ENCODE results near the gene CDH13. TPM values are rescaled to one million over a fixed set of nuclear protein-coding genes. Genes with fewer than 3 reads are reported as not detected.

CDH13 gene
- total and polyA plus RNA-seq, 9 of the 15 experiments (the other 6 are each of a cell fraction or from before 2014, with no cell fraction given) = 0.03 TPM; not detected in 8

DNA sequence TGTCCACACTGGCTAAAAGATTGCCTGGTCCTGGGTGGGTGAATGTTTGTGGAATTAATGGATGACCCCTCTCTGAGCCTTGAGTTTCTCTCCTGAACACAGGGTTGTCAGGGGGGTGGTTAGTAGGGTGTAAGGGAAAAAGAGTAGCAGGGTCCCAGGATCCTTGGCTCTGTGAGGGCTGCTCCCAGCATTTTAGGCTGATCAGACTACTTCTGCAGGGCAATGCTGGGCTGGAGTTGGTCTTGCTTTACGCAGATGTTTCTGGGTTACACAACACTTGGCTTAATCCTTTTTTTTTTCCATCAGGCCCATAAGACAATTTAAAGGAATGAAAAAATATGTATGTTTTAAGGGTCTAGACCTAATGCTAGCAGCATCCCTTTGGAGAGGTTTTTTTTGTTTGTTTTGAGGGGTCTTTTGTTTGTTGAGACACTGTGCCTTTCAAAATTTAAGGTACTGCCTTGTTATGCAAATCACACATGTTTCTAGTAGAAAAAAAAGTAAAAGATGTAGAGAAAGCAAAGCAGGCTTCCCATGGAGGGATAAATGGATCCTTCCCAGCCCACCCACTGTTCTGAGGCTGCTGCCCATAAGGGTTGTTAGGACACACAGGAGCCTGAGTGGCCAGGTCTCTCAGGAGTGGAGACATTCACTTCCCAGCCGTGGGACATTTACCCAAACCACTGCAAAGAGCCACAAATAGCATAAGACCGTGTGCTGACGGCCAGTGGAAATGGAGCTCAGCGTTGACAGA, 955.4 kb downstream of the CDH13 start:
- no peak overlapping the region for H3K4me2 ChIP-seq (ENCODE audit: insufficient read depth, low read length)
- FAIRE-seq = no peak

More for the DNA sequence above, 955.4 kb downstream of the CDH13 start:
- Histone ChIP-seq H3K4me3 (no peak overlapping the region), H3K27me3 (ENCODE audit: control insufficient read depth in 2 of 2, insufficient read depth in 2 of 2, low read length in 2 of 2) (peaks cover 5 to 8% of the 10 kb centered on the region in 2 experiments; a peak in 3 of 5 replicates), H3K27ac (ENCODE audit: extremely low read depth, low read depth, low read length) (no peak overlapping the region), H4K20me1 (replicated peaks; ENCODE audit: control insufficient read depth, insufficient read depth, low read length) (no peaks in the 10 kb centered on the region), H3K9me3 (replicated peaks; ENCODE audit: control insufficient read depth, insufficient read depth, low read depth, low read length) (no peaks in the 10 kb centered on the region), H3K4me1 (replicated peaks in 1 of 2; ENCODE audit: control insufficient read depth in 2 of 2, insufficient read depth in 2 of 2, low read length in 2 of 2) (no peaks in the 10 kb centered on the region), H3K79me2 (ENCODE audit: control insufficient read depth, insufficient read depth, low read length) (no peaks in the 10 kb centered on the region), H3K9me1 (ENCODE audit: control insufficient read depth, insufficient read depth, low read length) (no peaks in the 10 kb centered on the region), H3K9ac (ENCODE audit: insufficient read depth in 1 of 2, low read depth in 2 of 2, low read length in 2 of 2) (no peak overlapping the region), H2AFZ (ENCODE audit: low read depth, low read length) (no peak overlapping the region), H3K36me3 (ENCODE audit: control insufficient read depth, insufficient read depth, low read length) (no peaks in the 10 kb centered on the region)
- intact Hi-C loops (cut with micrococcal nuclease) = no loop called here
- ChIA-PET CTCF (ENCODE audit: low intra/inter-chr PET ratio) (interaction anchor here (0.7 kb wide), 1 partner anchor 15 kb away, joined by 3 read pairs; no protein-coding TSS in a partner anchor), POLR2A (no interaction called here)
- WGBS (ENCODE audit: insufficient coverage, low coverage, missing lambda C conversion rate) = 4% methylated on average over 5 of the region's 5 CpGs
- in situ Hi-C loops (cut with MboI) = no loop called here
- ATAC-seq = no peak
- DNase-seq (ENCODE audit: extremely low read depth in 1 of 4, low spot score in 3 of 4) = no peak
- TF ChIP-seq TEAD2 (tag; IDR thresholded peaks at IDR 0.05) (no peak), RBFOX2 (IDR thresholded peaks at IDR 0.05; ENCODE audit: low read depth, low read length) (no peak), PCBP2 (IDR thresholded peaks at IDR 0.05; ENCODE audit: low read depth, low read length, poor library complexity, severe bottlenecking) (no peak), SUPT5H (IDR thresholded peaks at IDR 0.05) (no peak), ZNF324 (CRISPR knock-in tag; IDR thresholded peaks at IDR 0.05) (no peak), SPI1 (IDR thresholded peaks at IDR 0.05; ENCODE audit: borderline replicate concordance, low read depth, low read length) (no peak), PHF8 (IDR thresholded peaks at IDR 0.05; ENCODE audit: borderline replicate concordance, low read length) (no peak), ZNF184 (CRISPR knock-in tag; IDR thresholded peaks at IDR 0.05) (no peak), PML (IDR thresholded peaks at IDR 0.05; ENCODE audit: low read length) (no peak), LEF1 (IDR thresholded peaks at IDR 0.05) (no peak), NR3C1 (CRISPR knock-in tag; IDR thresholded peaks at IDR 0.05) (no peak), ZNF347 (CRISPR knock-in tag; IDR thresholded peaks at IDR 0.05; ENCODE audit: low read depth) (no peak)
- TF ChIP-seq, protein P1, sequence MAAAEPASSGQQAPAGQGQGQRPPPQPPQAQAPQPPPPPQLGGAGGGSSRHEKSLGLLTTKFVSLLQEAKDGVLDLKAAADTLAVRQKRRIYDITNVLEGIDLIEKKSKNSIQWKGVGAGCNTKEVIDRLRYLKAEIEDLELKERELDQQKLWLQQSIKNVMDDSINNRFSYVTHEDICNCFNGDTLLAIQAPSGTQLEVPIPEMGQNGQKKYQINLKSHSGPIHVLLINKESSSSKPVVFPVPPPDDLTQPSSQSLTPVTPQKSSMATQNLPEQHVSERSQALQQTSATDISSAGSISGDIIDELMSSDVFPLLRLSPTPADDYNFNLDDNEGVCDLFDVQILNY (CRISPR knock-in tag; IDR thresholded peaks at IDR 0.05) = no peak
- TF ChIP-seq, protein P2, sequence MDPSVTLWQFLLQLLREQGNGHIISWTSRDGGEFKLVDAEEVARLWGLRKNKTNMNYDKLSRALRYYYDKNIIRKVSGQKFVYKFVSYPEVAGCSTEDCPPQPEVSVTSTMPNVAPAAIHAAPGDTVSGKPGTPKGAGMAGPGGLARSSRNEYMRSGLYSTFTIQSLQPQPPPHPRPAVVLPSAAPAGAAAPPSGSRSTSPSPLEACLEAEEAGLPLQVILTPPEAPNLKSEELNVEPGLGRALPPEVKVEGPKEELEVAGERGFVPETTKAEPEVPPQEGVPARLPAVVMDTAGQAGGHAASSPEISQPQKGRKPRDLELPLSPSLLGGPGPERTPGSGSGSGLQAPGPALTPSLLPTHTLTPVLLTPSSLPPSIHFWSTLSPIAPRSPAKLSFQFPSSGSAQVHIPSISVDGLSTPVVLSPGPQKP (CRISPR knock-in tag; IDR thresholded peaks at IDR 0.05) = no peak
- TF ChIP-seq, protein P3, sequence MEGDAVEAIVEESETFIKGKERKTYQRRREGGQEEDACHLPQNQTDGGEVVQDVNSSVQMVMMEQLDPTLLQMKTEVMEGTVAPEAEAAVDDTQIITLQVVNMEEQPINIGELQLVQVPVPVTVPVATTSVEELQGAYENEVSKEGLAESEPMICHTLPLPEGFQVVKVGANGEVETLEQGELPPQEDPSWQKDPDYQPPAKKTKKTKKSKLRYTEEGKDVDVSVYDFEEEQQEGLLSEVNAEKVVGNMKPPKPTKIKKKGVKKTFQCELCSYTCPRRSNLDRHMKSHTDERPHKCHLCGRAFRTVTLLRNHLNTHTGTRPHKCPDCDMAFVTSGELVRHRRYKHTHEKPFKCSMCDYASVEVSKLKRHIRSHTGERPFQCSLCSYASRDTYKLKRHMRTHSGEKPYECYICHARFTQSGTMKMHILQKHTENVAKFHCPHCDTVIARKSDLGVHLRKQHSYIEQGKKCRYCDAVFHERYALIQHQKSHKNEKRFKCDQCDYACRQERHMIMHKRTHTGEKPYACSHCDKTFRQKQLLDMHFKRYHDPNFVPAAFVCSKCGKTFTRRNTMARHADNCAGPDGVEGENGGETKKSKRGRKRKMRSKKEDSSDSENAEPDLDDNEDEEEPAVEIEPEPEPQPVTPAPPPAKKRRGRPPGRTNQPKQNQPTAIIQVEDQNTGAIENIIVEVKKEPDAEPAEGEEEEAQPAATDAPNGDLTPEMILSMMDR (IDR thresholded peaks at IDR 0.05 in 2 of 3, conservative IDR thresholded peaks at IDR 0.05 in 1 of 3; ENCODE audit: insufficient read depth in 2 of 3, low read depth in 1 of 3, low read length in 3 of 3) = no peak
- TF ChIP-seq, protein P4, sequence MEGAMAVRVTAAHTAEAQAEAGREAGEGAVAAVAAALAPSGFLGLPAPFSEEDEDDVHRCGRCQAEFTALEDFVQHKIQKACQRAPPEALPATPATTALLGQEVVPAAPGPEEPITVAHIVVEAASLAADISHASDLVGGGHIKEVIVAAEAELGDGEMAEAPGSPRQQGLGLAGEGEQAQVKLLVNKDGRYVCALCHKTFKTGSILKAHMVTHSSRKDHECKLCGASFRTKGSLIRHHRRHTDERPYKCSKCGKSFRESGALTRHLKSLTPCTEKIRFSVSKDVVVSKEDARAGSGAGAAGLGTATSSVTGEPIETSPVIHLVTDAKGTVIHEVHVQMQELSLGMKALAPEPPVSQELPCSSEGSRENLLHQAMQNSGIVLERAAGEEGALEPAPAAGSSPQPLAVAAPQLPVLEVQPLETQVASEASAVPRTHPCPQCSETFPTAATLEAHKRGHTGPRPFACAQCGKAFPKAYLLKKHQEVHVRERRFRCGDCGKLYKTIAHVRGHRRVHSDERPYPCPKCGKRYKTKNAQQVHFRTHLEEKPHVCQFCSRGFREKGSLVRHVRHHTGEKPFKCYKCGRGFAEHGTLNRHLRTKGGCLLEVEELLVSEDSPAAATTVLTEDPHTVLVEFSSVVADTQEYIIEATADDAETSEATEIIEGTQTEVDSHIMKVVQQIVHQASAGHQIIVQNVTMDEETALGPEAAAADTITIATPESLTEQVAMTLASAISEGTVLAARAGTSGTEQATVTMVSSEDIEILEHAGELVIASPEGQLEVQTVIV (CRISPR knock-in tag; IDR thresholded peaks at IDR 0.05; ENCODE audit: borderline replicate concordance) = no peak
- BruUV-seq (replicated peaks) = no TSS peak

Data from K562 (cell line).